ENCODE results near the gene RNASE9. TPM values are rescaled to one million over a fixed set of nuclear protein-coding genes. Genes with fewer than 3 reads are reported as not detected.

The RNASE9 gene
- total and polyA plus RNA-seq, 2 of the 4 experiments (the other 2 are of a cell fraction) = not detected

- Histone ChIP-seq H3K18ac (ENCODE audit: low read depth, low read length) (no peak overlapping the region), H3K79me1 (ENCODE audit: low read depth in 1 of 2, low read length in 2 of 2) (no peaks in the 10 kb centered on the region), H3K4me1 (ENCODE audit: control insufficient read depth, insufficient read depth, low read length) (no peaks in the 10 kb centered on the region), H3K27ac (ENCODE audit: insufficient read depth, low read length) (no peak overlapping the region), H2BK15ac (ENCODE audit: low read depth, low read length) (no peak overlapping the region), H3K9ac (ENCODE audit: low read depth, low read length) (no peak overlapping the region), H3K23ac (ENCODE audit: low read depth, low read length) (no peak overlapping the region), H3K27me3 (ENCODE audit: control insufficient read depth, insufficient read depth, low read length) (no peaks in the 10 kb centered on the region; the same call in 1 of the 2 replicates), H3K4ac (ENCODE audit: low read depth, low read length) (no peak overlapping the region), H2BK120ac (ENCODE audit: low read depth, low read length) (no peak overlapping the region), H2BK20ac (ENCODE audit: low read depth, low read length) (no peak overlapping the region), H3K14ac (replicated peaks; ENCODE audit: low read depth, low read length) (no peak overlapping the region), H3K36me3 (ENCODE audit: control insufficient read depth, insufficient read depth, low read length) (no peaks in the 10 kb centered on the region), H4K5ac (ENCODE audit: low read depth, low read length) (no peak overlapping the region), H2AK5ac (ENCODE audit: low read depth, low read length) (no peak overlapping the region), H2AK9ac (replicated peaks; ENCODE audit: low read depth, low read length, poor library complexity) (no peak overlapping the region), H4K91ac (ENCODE audit: insufficient read depth, low read depth, low read length) (no peak overlapping the region), H3K56ac (ENCODE audit: extremely low read depth, insufficient read depth, low read length) (no peak overlapping the region), H3K4me3 (ENCODE audit: insufficient read depth, low read depth, low read length) (no peak overlapping the region), H3K9me1 (ENCODE audit: insufficient read depth, low read length) (no peaks in the 10 kb centered on the region), H3K9me3 (ENCODE audit: control insufficient read depth, insufficient read depth, low read length) (no peaks in the 10 kb centered on the region), H2BK5ac (ENCODE audit: low read depth, low read length, poor library complexity, severe bottlenecking) (no peak overlapping the region), H4K20me1 (ENCODE audit: insufficient read depth, low read length) (no peaks in the 10 kb centered on the region), H3K4me2 (ENCODE audit: low read depth, low read length) (no peak overlapping the region), H2AFZ (replicated peaks; ENCODE audit: low read length, poor library complexity) (no peak overlapping the region), H4K8ac (ENCODE audit: low read depth in 2 of 2, low read length in 2 of 2) (no peak overlapping the region)
- DNase-seq = no peak
- no CpG with 5 or more reads among the region's 3 CpGs for WGBS, 2 experiments (ENCODE audit: extremely low coverage in 2 of 2, insufficient read length in 1 of 2)
- TF ChIP-seq RAD21 (IDR thresholded peaks at IDR 0.05; ENCODE audit: low read length) (no peak), RCOR1 (IDR thresholded peaks at IDR 0.05; ENCODE audit: insufficient replicate concordance, low read length) (no peak), USF2 (IDR thresholded peaks at IDR 0.05; ENCODE audit: low read depth, low read length) (no peak), POLR2A (IDR thresholded peaks at IDR 0.05; ENCODE audit: low read depth, low read length) (no peak), ELK1 (IDR thresholded peaks at IDR 0.05; ENCODE audit: borderline replicate concordance, low read depth, low read length) (no peak), MXI1 (IDR thresholded peaks at IDR 0.05; ENCODE audit: borderline replicate concordance, low read depth, low read length) (no peak), NFE2L2 (IDR thresholded peaks at IDR 0.05; ENCODE audit: low read depth, low read length) (no peak), RFX5 (IDR thresholded peaks at IDR 0.05; ENCODE audit: low read depth, low read length) (no peak), CEBPB (IDR thresholded peaks at IDR 0.05; ENCODE audit: low read depth, low read length) (no peak), FOS (IDR thresholded peaks at IDR 0.05; ENCODE audit: low read depth, low read length) (no peak), CHD1 (IDR thresholded peaks at IDR 0.05; ENCODE audit: low read depth, low read length) (no peak), CTCF (conservative IDR thresholded peaks at IDR 0.05; ENCODE audit: low read depth, low read length) (no peak)
- intact Hi-C loops (cut with micrococcal nuclease) = no loop called here
- no TSS peak for BruUV-seq (replicated peaks)
- ATAC-seq (ENCODE audit: low read depth) = no peak
- POLR2A ChIA-PET (ENCODE audit: unreplicated experiment) = no interaction called here
- CTCF ChIA-PET = interaction anchor here (0.6 kb wide), 1 partner anchor 393 kb away, joined by 3 read pairs; no protein-coding TSS in a partner anchor
- in situ Hi-C loops (cut with MboI; ENCODE audit: low sequenced_read_pairs) = no loop called here
- dilution Hi-C loops (cut with HindIII; ENCODE audit: low sequenced_read_pairs, unreplicated experiment) = loop anchor here (25.0 kb wide), 1 partner anchor 115 kb away; no protein-coding TSS in a partner anchor
Observed at GRCh38 chr14:20546877-20547276, 14.0 kb downstream of the RNASE9 start.
